ENCODE measurements around the gene SLC38A1.

SLC38A1 gene

GRCh38 chr12:46160981-46161690, 107.7 kb downstream of the SLC38A1 start:
- no peak for ATAC-seq

DNA sequence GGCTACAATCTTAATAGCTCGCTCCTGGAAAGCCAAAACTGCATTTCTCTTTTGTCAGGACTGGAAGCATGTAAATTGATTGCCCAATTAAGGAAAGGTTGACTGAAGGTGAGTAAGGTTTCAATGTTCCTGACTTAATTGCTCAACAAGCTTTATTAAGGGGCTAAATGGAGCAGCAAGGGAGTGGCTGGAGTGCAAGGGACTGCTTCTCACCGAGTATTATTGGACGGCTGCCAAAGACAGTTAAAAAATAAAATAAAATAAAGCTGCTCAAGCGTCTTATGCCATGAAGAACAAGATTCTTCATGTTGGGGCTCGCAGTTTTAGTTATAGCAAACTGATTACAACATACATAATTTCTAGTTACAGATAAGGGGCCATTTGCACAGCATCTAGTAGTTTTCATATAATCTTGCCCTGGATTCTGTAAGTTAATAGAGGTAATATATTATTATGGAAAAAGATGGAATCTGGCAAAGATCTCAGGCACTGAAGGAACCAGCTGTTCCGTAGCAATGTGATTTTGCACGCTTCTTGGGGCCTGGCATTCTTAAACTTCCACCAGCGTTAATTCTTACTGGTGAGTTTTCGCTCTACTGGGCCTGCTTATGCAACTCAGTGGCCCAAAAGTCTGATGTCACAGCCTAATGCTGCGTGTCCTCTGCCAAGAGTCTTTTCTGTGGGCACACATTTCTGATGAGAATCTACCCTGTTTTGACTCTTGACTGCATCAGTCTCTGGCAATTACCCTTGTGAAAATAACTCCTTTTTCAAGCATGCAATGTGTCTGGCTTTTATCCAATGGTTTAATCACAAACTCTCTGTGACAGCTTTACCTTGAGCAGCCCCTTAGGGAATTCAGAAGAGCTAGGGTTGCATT, 108.5 kb downstream of the SLC38A1 start:
- no peak for ATAC-seq

GRCh38 chr12:46159309-46159901, 109.4 kb downstream of the SLC38A1 start:
- no peak for ATAC-seq

- ATAC-seq = no peak
Measured at GRCh38 chr12:46158501-46158900, 110.3 kb downstream of the SLC38A1 start.

DNA sequence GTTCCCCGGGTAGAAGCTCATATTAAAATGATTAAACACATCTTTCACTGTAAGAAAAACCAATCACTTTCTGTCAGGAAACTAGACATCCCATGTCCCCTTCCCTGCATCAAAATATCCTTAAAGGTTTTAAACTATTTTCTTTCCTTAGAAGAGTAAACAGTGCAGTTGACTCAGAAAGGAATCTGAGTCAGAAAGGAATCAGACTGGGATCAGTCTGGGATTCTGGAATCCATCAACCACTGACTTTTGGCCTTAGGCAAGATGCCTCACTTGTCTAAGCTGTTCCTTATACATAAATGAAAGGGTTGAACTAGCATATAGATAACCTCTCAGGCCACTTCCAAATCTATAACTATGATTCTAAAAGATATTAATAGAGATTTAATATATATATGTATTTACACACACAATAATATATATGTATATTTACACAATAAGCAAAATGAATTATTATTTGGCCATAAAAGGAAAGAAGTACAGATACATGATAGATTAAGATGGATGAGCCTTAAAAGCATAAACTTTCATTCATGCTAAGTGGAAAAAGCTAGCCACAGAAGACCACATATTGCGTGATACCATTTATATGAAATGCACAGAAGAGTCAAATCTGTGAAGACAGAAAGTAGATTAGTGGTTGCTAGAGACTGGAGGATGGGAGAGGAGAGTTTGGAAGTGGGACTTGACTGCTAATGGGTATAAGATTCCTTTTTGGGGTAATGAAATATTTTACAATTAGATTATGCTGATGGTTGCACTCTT, 114.4 kb downstream of the SLC38A1 start:
- ATAC-seq = no peak

DNA sequence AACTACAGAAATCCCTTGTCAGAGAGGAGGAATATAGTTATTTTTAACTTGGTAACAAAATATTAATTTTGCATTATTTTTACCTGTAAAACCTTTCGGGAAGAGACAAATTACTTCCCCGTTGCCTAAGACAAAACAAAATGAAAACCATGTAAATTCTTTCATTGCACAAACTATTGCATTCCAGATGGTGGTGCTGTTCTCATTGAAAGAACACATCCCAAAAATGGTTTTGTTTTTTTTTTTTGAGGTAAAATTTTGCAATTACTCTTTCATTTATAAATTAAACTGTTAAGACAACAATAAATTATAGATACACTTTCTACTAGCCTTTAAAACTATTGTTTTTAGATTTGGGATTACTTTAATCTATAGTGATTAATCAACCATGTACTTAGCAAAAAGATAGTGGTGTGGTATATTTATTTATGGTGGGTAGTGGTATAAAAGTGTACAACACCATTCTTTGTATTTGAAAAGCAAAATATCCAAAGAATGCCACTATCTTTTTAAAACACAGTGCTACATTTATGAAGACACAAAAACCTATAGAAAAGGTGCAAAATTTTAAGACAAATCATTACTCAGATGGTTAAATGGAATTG, 115.5 kb downstream of the SLC38A1 start:
- ATAC-seq = no peak

DNA sequence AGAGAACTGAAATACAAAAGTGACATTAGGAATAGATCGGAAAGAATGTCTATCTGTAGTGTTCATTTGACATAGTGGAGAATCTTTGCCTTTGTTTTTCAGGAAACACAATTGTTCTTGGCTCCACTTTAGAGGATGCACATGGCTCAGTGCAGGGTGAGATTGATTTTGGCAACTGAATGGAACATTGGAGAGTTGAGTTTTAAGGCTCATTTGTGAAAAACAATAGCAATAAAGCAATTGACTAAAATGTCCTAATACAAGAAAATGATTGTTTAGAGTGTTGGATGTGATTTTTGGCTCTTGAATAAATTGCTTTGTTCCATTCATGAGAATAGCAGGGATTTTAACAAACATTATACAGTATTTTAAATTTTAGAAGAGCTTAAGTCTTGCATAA, 116.4 kb downstream of the SLC38A1 start:
- ATAC-seq = no peak

- ATAC-seq = no peak
Measured at GRCh38 chr12:46150735-46151134, 118.1 kb downstream of the SLC38A1 start.

DNA sequence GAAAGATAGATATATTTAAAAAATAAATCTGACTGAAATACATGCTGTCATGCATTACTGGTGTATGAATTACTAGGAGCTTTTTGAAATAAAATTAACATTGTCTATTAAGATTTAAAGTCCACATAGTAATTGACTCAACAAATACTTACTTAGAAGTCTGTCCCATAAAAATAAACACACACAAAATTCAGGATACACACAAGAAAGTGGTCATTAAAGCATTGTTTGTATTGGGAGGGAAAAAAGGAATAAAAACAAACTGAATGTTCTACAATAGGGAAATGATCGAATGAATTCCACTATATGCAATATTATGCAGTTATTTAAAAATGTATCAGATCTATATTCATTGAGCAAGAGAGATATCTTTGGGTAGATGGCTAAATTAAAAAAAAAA, 118.9 kb downstream of the SLC38A1 start:
- no peak for ATAC-seq

DNA sequence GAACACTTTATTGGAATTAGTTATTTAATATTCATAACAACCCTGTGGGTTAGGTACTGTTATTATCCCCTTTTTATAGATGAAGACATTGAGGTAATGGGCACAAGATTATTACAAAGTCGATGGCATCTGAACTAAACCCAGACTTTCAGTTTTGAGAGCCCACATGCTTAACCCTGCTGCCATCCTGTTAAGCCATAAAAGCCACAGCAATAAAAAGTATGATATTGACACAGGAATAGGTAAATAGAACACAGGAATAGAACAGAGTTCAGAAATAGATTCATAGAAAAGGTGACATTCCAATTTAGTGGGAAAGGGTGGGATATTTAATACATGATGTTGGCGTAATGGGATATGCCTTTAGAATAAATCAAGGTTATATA, 119.8 kb downstream of the SLC38A1 start:
- ATAC-seq = no peak

DNA sequence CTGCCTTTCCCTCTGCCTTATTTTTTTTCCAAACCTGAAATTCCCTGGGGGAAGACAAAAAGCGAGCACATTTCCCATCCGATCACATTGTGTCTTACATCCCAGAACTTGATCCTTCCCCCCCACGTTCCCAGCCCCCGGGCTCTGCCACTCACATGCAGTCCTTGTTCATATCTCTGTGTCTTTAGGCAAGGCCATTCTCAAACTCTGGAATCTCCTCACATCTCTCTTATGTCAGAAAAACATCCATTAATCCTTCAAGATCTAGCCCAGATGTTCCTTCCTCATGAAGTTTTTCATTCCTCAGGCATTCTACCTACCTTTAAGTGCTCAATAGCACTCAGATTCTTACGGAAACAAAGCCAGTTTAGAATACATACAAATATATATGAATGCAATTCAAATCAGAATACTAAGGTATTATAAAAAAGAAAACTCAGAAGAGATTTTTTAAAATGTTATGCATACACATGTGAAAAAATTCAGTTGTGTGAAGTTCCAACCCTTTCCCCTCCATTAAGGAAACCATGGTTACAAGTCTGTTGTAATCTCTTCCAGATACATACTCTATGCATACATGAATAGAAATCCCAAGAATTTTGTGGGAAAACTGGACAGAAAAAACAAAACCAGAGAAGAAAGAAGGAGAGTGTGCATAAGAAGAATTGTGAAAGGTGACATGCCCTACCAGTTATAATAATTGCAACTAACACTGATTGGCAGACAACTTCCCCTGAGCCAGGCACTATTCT, 120.3 kb downstream of the SLC38A1 start:
- ATAC-seq = no peak

DNA sequence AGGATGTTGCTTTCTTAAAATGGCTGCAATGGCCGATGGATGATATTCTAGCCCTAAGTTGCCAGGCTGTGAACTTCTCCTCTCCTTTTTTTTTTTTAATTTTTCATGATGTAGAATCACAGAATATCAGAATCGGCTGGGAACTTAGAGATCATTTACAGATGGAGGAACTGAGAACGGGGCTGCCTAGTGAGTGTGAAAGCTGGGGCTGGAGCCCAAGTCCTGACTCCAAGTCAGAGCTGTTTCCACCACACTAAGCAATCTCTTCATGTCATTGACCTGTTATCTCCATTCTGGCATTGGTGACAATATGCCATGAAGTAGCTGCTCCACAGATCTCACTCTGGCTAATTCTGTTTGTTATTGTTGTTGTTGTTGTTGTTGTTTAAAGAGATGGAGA, 121.7 kb downstream of the SLC38A1 start:
- no peak for ATAC-seq

- no peak for ATAC-seq
Measured at GRCh38 chr12:46145881-46146280, 123.0 kb downstream of the SLC38A1 start.

- ATAC-seq = no peak
Measured at GRCh38 chr12:46144433-46144832, 124.4 kb downstream of the SLC38A1 start.

- no peak for ATAC-seq
Measured at GRCh38 chr12:46136249-46136648, 132.6 kb downstream of the SLC38A1 start.

DNA sequence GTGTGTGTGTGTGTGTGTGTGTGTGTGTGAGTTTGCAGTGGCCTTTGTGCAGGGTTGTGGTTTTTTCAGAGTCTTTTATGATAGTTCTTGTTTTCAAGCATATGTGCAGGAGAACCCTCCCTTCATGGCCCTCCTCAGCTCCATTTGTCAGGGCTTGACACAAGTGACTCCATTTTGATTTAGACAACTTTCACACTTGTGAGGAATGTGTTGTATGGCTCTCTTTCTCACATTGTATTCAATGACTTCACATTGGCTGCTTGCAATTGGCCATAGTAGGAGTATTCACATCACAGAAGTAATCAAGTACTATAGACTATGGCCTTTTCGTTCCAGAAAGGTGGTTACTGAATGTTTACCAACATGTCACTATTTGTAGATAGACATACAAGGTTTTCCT, 133.1 kb downstream of the SLC38A1 start:
- ATAC-seq = no peak

DNA sequence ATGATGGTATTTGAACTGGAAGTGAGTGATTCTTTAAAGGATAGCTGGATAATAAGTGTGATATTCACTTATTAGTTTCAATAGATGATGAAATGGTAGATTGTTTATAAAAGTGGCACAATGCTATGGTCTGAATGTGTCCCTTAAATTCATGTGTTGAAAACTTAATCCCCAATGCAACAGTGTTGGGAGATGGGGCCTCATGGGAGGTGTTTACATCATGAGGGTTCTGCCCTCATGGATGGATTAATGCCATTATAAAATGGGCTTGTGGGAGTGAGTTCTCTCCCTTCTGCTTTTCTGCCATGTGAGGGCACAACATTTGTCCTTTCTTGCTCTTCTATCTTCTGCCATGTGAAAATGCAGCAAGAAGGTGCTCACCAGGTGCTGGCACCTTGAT, 134.0 kb downstream of the SLC38A1 start:
- ATAC-seq = no peak

GRCh38 chr12:46134205-46134811, 134.5 kb downstream of the SLC38A1 start:
- ATAC-seq = no peak

- no peak for ATAC-seq
Measured at GRCh38 chr12:46133751-46134150, 135.1 kb downstream of the SLC38A1 start.
